NCI-H510A (cell line): ENCODE measurements around the gene GATAD1.
"Not testable (repeated sequence)": the region's sequence is repeated elsewhere in the genome, so short reads cannot be mapped to it uniquely, and the experiment has no call there.

Source experiments
- DNase-seq: peaks from one replicate; lab custom pipeline; 2025; lab: John Stamatoyannopoulos, UW

The GATAD1 gene

GRCh38 chr7:92436612-92437445 lies 10.5 kb upstream of the GATAD1 start:
- no peak for DNase-seq

- no peak for DNase-seq
Observed at GRCh38 chr7:92437956-92438491, 9.3 kb upstream of the GATAD1 start.

- DNase-seq: not testable (repeated sequence)
Observed at GRCh38 chr7:92442720-92443119, 4.6 kb upstream of the GATAD1 start.

GRCh38 chr7:92446869-92447344 lies 375 bp upstream of the GATAD1 start:
- no peak for DNase-seq

- peak; percentile 1 for DNase-seq
Observed at GRCh38 chr7:92448205-92448747, 994 bp downstream of the GATAD1 start.

GRCh38 chr7:92451645-92452044 lies 4.4 kb downstream of the GATAD1 start:
- DNase-seq: no peak

GRCh38 chr7:92456236-92456635 lies 9.0 kb downstream of the GATAD1 start:
- DNase-seq: no peak

- DNase-seq: no peak
Observed at GRCh38 chr7:92460109-92460508, 12.8 kb downstream of the GATAD1 start.

GRCh38 chr7:92460510-92460909 lies 13.2 kb downstream of the GATAD1 start:
- no peak for DNase-seq

- DNase-seq: peak; percentile 2
Observed at GRCh38 chr7:92461027-92462003, 14.0 kb downstream of the GATAD1 start.

GRCh38 chr7:92462560-92462959 lies 15.3 kb downstream of the GATAD1 start:
- no peak for DNase-seq

- no peak for DNase-seq
Observed at GRCh38 chr7:92464515-92464914, 17.2 kb downstream of the GATAD1 start.

- no peak for DNase-seq
Observed at GRCh38 chr7:92466682-92467081, 19.4 kb downstream of the GATAD1 start.

GRCh38 chr7:92468589-92468988 lies 21.3 kb downstream of the GATAD1 start:
- not testable (repeated sequence) for DNase-seq

GRCh38 chr7:92473989-92474388 lies 26.7 kb downstream of the GATAD1 start:
- DNase-seq: not testable (repeated sequence)

- not testable (repeated sequence) for DNase-seq
Observed at GRCh38 chr7:92475261-92475770, 28.0 kb downstream of the GATAD1 start.

GRCh38 chr7:92475851-92476590 lies 28.7 kb downstream of the GATAD1 start:
- DNase-seq: not testable (repeated sequence)

GRCh38 chr7:92477681-92478080 lies 30.4 kb downstream of the GATAD1 start, which contains the start of gene ERVW-1:
TSS of gene ERVW-1 (minus strand) at chr7:92477946. CDS start at chr7:92470381, 7,565 bp downstream.
- DNase-seq: not testable (repeated sequence)

- no peak for DNase-seq
Observed at GRCh38 chr7:92478095-92478494, 30.8 kb downstream of the GATAD1 start.

GRCh38 chr7:92478711-92479110 lies 31.4 kb downstream of the GATAD1 start:
- DNase-seq: no peak

- DNase-seq: not testable (repeated sequence)
Observed at GRCh38 chr7:92479146-92479545, 31.9 kb downstream of the GATAD1 start.
